CD8-positive, alpha-beta memory T cell (primary cell): ENCODE measurements around the gene GNPDA1. TPM values are rescaled to one million over a fixed set of nuclear protein-coding genes. Genes with fewer than 3 reads are reported as not detected.
"Not testable (repeated sequence)": the region's sequence is repeated elsewhere in the genome, so short reads cannot be mapped to it uniquely, and the experiment has no call there.

Experiments used
- CTCF ChIA-PET: fragments of 350-600 bp; sonication (Branson Sonifier 250); formaldehyde crosslinking; loops from one replicate; lab custom pipeline; 2021; ENCODE audit warnings: antibody characterized with exemption; lab: Charles Lee
- POLR2A ChIA-PET: fragments of 350-600 bp; sonication (Branson Sonifier 250); formaldehyde crosslinking; loops from one replicate; lab custom pipeline; 2021; ENCODE audit warnings: antibody characterized with exemption; lab: Charles Lee
- DNase-seq, 5 donors: peaks; one replicate each; pipeline versions ENCODE4 v3.0.0 to v3.0.0-alpha.2; 2020 to 2022; ENCODE audit warnings: mixed read lengths in 1 of 5
- H3K27ac ChIP-seq: one replicate; pipeline ENCODE4 v1.7.0; 2013; ENCODE audit warnings: low read depth, mild to moderate bottlenecking, low read length, moderate library complexity
- H3K27me3 ChIP-seq: 2 replicates; pipeline ENCODE4 v1.7.0; 2013; ENCODE audit warnings: low read length, mild to moderate bottlenecking; ENCODE audit not compliant: insufficient read depth, poor library complexity, severe bottlenecking
- H3K36me3 ChIP-seq: 2 replicates; pipeline ENCODE4 v1.7.0; 2013; ENCODE audit warnings: mild to moderate bottlenecking, low read length, moderate library complexity; ENCODE audit not compliant: insufficient read depth
- H3K4me1 ChIP-seq: 2 replicates; pipeline ENCODE4 v1.7.0; 2013; ENCODE audit warnings: mild to moderate bottlenecking, low read length, moderate library complexity; ENCODE audit not compliant: insufficient read depth
- H3K4me3 ChIP-seq: 2 replicates; pipeline ENCODE4 v1.7.0; 2013; ENCODE audit warnings: mild to moderate bottlenecking, low read length
- H3K9me3 ChIP-seq: 2 replicates; pipeline ENCODE4 v1.7.0; 2013; ENCODE audit warnings: mild to moderate bottlenecking, low read length
- H3K27ac Mint-ChIP-seq, 8 donors: one replicate each; pipeline ENCODE4 v1.8.0; 2020 to 2021; ENCODE audit warnings: mixed read lengths in 8 of 8, mild to moderate bottlenecking in 6 of 8, inconsistent platforms in 3 of 8, moderate library complexity in 3 of 8
- H3K27me3 Mint-ChIP-seq, 2 donors: one replicate each; pipeline ENCODE4 v1.8.0; 2020 to 2021; ENCODE audit warnings: mixed read lengths in 2 of 2, mild to moderate bottlenecking in 1 of 2, moderate library complexity in 1 of 2
- H3K36me3 Mint-ChIP-seq, 3 donors: one replicate each; pipeline ENCODE4 v1.8.0; 2020 to 2021; ENCODE audit warnings: mixed read lengths in 3 of 3, inconsistent platforms in 1 of 3, mild to moderate bottlenecking in 1 of 3
- H3K4me1 Mint-ChIP-seq, 3 donors: one replicate each; pipeline ENCODE4 v1.8.0; 2020 to 2021; ENCODE audit warnings: mixed read lengths in 3 of 3, inconsistent platforms in 1 of 3, mild to moderate bottlenecking in 1 of 3
- H3K4me3 Mint-ChIP-seq, 7 donors: one replicate each; pipeline ENCODE4 v1.8.0; 2020 to 2021; ENCODE audit warnings: mixed read lengths in 7 of 7, mild to moderate bottlenecking in 6 of 7, moderate library complexity in 4 of 7, inconsistent platforms in 2 of 7
- H3K9me3 Mint-ChIP-seq, 5 donors: one replicate each; pipeline ENCODE4 v1.8.0; 2020 to 2022; ENCODE audit warnings: mixed read lengths in 5 of 5, mild to moderate bottlenecking in 3 of 5, moderate library complexity in 2 of 5, inconsistent platforms in 1 of 5
- polyA plus RNA-seq: library from polyadenylated mRNA; unstranded; fragments of 300-500 nt; fragmentation: Illumina TruSeq; gene quantifications from one replicate; pipeline ENCODE4 v1.2.3, GENCODE V29; 2021
- total RNA-seq, 2 experiments: library from RNA; stranded (reverse); gene quantifications; one replicate each; pipeline ENCODE4 v1.2.3, GENCODE V29; 2021

The GNPDA1 gene
- total and polyA plus RNA-seq, 3 experiments from 2014 or later, result 32.5 to 70.0 (median 62.4) TPM

DNA sequence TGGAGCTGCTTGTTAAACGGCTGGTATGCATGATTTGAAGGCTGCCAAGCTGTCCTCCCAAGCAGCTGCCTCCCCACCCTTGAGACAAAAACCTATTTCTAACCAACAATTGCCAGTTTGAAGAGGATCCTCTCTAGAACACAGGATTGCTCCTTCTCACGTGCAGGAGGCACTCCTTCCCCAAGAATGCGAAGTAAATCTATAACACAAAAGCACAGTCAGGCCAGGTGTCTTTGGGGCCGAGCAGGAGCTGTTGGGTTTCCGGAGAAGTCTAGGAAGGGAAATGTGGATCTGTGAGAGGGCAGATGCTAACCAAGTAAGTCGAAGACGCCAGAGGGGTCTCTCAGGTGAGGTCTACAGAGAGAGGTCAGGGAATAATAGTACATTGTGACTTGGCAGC, 35.4 kb upstream of the GNPDA1 start:
- H3K36me3 ChIP-seq, result no peaks in the 10 kb centered on the region
- H3K4me3 Mint-ChIP-seq, result no peak overlapping the region
- no peaks in the 10 kb centered on the region for H3K36me3 Mint-ChIP-seq
- H3K27ac ChIP-seq, result no peak overlapping the region
- H3K27ac Mint-ChIP-seq, result no peak overlapping the region
- ChIA-PET CTCF (interaction anchor here (1.0 kb wide), 1 partner anchor 95 kb away, joined by 3 read pairs; no protein-coding TSS in a partner anchor), POLR2A (no interaction called here)
- no peaks in the 10 kb centered on the region for H3K4me1 ChIP-seq
- no peaks in the 10 kb centered on the region for H3K9me3 ChIP-seq
- no peaks in the 10 kb centered on the region for H3K27me3 ChIP-seq
- no peak for DNase-seq
- H3K9me3 Mint-ChIP-seq, result no peaks in the 10 kb centered on the region
- H3K27me3 Mint-ChIP-seq, result peaks cover 3 to 4% of the 10 kb centered on the region in 2 donors
- no peak overlapping the region for H3K4me3 ChIP-seq
- H3K4me1 Mint-ChIP-seq, result peaks cover 0 to 1% (median under 1%) of the 10 kb centered on the region in 3 donors

- Mint-ChIP-seq H3K9me3 (no peaks in the 10 kb centered on the region), H3K27ac (no peak overlapping the region), H3K4me1 (no peaks in the 10 kb centered on the region), H3K27me3 (peaks cover 3 to 4% of the 10 kb centered on the region in 2 donors), H3K36me3 (no peaks in the 10 kb centered on the region), H3K4me3 (no peak overlapping the region)
- CTCF ChIA-PET, result interaction anchor here (0.9 kb wide), 1 partner anchor 354 kb away, joined by 3 read pairs; no protein-coding TSS in a partner anchor
- Histone ChIP-seq H3K36me3 (no peaks in the 10 kb centered on the region), H3K27me3 (no peaks in the 10 kb centered on the region), H3K9me3 (no peaks in the 10 kb centered on the region), H3K4me1 (no peaks in the 10 kb centered on the region), H3K4me3 (no peak overlapping the region), H3K27ac (no peak overlapping the region)
- no peak for DNase-seq
- POLR2A ChIA-PET, result no interaction called here
Observed at GRCh38 chr5:142046191-142046590, 33.4 kb upstream of the GNPDA1 start.

DNA sequence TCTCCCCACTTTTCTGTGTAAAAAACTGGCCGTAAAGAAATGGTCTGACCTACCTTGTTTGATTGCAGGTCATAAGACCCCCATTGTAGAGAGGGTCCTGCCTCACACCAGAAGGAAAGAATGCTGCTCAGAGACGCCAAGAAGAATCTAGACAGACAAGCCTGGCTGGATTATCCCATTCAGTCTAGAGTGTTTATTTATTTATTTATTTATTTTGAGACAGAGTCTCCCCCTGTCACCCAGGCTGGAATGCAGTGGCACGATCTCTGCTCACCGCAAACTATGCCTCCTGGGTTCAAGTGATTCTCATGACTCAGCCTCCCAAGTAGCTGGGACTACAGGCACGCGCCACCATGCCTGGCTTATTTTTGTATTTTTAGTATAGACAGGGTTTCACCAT, 28.1 kb upstream of the GNPDA1 start:
- H3K36me3 ChIP-seq, H3K9me3 Mint-ChIP-seq, H3K36me3 Mint-ChIP-seq, H3K27me3 Mint-ChIP-seq, POLR2A ChIA-PET, H3K4me3 ChIP-seq, H3K27me3 ChIP-seq, CTCF ChIA-PET, H3K4me1 ChIP-seq, H3K27ac ChIP-seq, H3K27ac Mint-ChIP-seq, H3K4me1 Mint-ChIP-seq, H3K4me3 Mint-ChIP-seq, H3K9me3 ChIP-seq, DNase-seq: not testable (repeated sequence)

GRCh38 chr5:142040285-142040684, 27.5 kb upstream of the GNPDA1 start:
- Mint-ChIP-seq H3K9me3 (no peaks in the 10 kb centered on the region), H3K27me3 (peaks cover 1 to 3% of the 10 kb centered on the region in 2 donors), H3K4me3 (no peak overlapping the region), H3K36me3 (no peaks in the 10 kb centered on the region), H3K4me1 (peaks cover 0 to 3% (median under 1%) of the 10 kb centered on the region in 3 donors), H3K27ac (no peak overlapping the region)
- H3K4me1 ChIP-seq, result peaks cover under 1% of the 10 kb centered on the region
- H3K9me3 ChIP-seq, result no peaks in the 10 kb centered on the region
- H3K27me3 ChIP-seq, result no peaks in the 10 kb centered on the region
- no peaks in the 10 kb centered on the region for H3K36me3 ChIP-seq
- no peak for DNase-seq
- H3K4me3 ChIP-seq, result no peak overlapping the region
- H3K27ac ChIP-seq, result no peak overlapping the region
- ChIA-PET POLR2A (no interaction called here), CTCF (interaction anchor here (1.4 kb wide), 1 partner anchor 10 kb away, joined by 3 read pairs; no protein-coding TSS in a partner anchor)

DNA sequence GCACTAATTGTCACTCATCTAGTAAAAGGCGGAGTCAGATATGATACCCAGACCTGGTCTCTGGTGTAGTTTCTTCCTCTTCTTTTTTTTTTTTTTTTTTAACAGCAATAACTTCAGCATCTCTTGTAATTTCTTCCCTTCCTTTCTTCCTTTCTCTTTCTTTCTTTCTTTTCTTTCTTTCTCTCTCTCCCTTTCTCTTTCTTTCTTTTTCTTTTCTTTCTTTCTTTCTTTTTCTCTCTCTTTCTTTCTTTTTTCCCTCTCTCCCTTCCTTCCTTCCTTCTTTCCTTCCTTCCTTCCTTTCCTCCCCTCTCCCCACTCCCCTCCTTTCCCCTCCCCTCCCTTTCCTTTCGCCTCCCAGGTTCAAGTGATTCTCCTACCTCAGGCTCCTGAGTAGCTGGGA, 25.9 kb upstream of the GNPDA1 start:
- no peaks in the 10 kb centered on the region for H3K36me3 ChIP-seq
- DNase-seq, result no peak
- ChIA-PET CTCF (interaction anchor here (1.4 kb wide), 1 partner anchor 11 kb away, joined by 3 read pairs; no protein-coding TSS in a partner anchor), POLR2A (no interaction called here)
- H3K27ac Mint-ChIP-seq, result peak overlapping the region in 1 of 8 donors; percentile 15
- H3K9me3 ChIP-seq, result no peaks in the 10 kb centered on the region
- H3K4me1 ChIP-seq, result peaks cover 10% of the 10 kb centered on the region
- H3K4me1 Mint-ChIP-seq, result peaks cover 14 to 18% (median 15%) of the 10 kb centered on the region in 3 donors
- H3K36me3 Mint-ChIP-seq, result no peaks in the 10 kb centered on the region
- no peak overlapping the region for H3K27ac ChIP-seq
- H3K27me3 ChIP-seq, result no peaks in the 10 kb centered on the region
- H3K9me3 Mint-ChIP-seq, result no peaks in the 10 kb centered on the region
- H3K27me3 Mint-ChIP-seq, result peaks cover 0 to 3% of the 10 kb centered on the region in 2 donors
- no peak overlapping the region for H3K4me3 Mint-ChIP-seq
- no peak overlapping the region for H3K4me3 ChIP-seq

- H3K27me3 Mint-ChIP-seq, H3K27ac ChIP-seq, H3K27me3 ChIP-seq, H3K4me1 ChIP-seq, H3K9me3 ChIP-seq, H3K4me3 ChIP-seq, H3K9me3 Mint-ChIP-seq, POLR2A ChIA-PET, H3K36me3 ChIP-seq, CTCF ChIA-PET, DNase-seq, H3K27ac Mint-ChIP-seq, H3K4me3 Mint-ChIP-seq, H3K36me3 Mint-ChIP-seq: not testable (repeated sequence)
- H3K4me1 Mint-ChIP-seq, result peaks cover 16 to 21% (median 18%) of the 10 kb centered on the region in 3 donors
Observed at GRCh38 chr5:142037599-142037998, 24.8 kb upstream of the GNPDA1 start.

- no peaks in the 10 kb centered on the region for H3K9me3 ChIP-seq
- peaks cover 10% of the 10 kb centered on the region for H3K4me1 ChIP-seq
- Mint-ChIP-seq H3K27ac (no peak overlapping the region), H3K4me1 (peaks cover 16 to 21% (median 18%) of the 10 kb centered on the region in 3 donors), H3K27me3 (peaks cover 0 to 3% of the 10 kb centered on the region in 2 donors), H3K9me3 (no peaks in the 10 kb centered on the region), H3K4me3 (no peak overlapping the region), H3K36me3 (no peaks in the 10 kb centered on the region)
- H3K36me3 ChIP-seq, result no peaks in the 10 kb centered on the region
- H3K27me3 ChIP-seq, result no peaks in the 10 kb centered on the region
- no peak overlapping the region for H3K27ac ChIP-seq
- POLR2A ChIA-PET, result no interaction called here
- CTCF ChIA-PET, result no interaction called here
- DNase-seq, result no peak
- no peak overlapping the region for H3K4me3 ChIP-seq
Observed at GRCh38 chr5:142036918-142037317, 24.1 kb upstream of the GNPDA1 start.

DNA sequence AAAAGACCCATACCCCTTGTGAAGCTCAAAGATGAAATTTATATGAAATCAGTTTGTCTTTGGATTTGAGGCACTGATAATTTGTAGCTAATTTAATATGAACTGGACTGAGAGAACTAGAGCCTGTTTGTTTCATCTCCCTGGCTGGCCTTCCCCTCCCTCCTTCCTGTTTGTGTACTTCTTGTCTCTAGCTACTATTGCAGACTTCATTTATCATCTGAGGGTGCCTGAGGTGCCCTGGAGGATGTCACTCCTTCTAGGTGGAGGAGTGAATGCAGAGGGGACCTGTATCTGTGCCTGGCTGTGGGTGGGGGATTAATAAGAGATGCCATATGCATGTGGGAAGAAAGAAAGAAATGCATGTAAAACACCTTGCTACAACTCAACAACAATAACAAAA, 22.2 kb upstream of the GNPDA1 start:
- Histone ChIP-seq H3K9me3 (no peaks in the 10 kb centered on the region), H3K4me3 (no peak overlapping the region), H3K4me1 (peaks cover 10% of the 10 kb centered on the region), H3K27ac (no peak overlapping the region), H3K27me3 (no peaks in the 10 kb centered on the region), H3K36me3 (no peaks in the 10 kb centered on the region)
- peak overlapping the region in 7 of 8 donors; percentile 2 to 52 (median 25) for H3K27ac Mint-ChIP-seq
- DNase-seq, result no peak
- peaks cover 16 to 21% (median 18%) of the 10 kb centered on the region in 3 donors for H3K4me1 Mint-ChIP-seq
- no peaks in the 10 kb centered on the region for H3K36me3 Mint-ChIP-seq
- ChIA-PET CTCF (interaction anchor here (0.8 to 1.1 kb wide), 4 partner anchors 19 to 98 kb away, joined by 3 to 5 read pairs (median 3); no protein-coding TSS in a partner anchor), POLR2A (no interaction called here)
- peaks cover 0 to 3% of the 10 kb centered on the region in 2 donors for H3K27me3 Mint-ChIP-seq
- no peaks in the 10 kb centered on the region for H3K9me3 Mint-ChIP-seq
- H3K4me3 Mint-ChIP-seq, result peak overlapping the region in 3 of 7 donors; percentile 1 to 4 (median 2)
